ENCODE data around the gene VPS13D. TPM values are rescaled to one million over a fixed set of nuclear protein-coding genes. Genes with fewer than 3 reads are reported as not detected.

The VPS13D gene
- total and polyA plus RNA-seq, 9 donors: 19.8 to 59.3 (median 41.8) TPM

DNA sequence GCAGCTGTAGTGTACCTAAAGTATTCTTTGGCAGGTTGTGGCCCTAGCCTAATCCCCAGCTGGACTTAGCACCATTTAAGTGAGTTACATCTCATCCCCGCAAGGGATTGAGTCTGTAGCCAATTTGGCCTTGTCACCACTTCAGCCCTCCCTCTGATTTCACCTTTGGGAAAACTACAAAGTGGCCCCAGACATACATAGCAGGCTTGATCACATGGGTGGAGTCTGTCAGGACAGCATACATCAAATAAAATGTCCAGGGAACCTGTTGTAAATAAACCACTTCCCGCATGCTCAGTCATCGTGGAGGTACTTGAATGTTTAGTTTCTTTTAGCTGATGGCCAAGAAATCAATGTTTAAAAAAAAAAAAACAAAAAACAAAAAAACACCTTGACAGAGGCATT lies 245.7 kb downstream of the VPS13D start:
- Histone ChIP-seq H3K4me3 (no peak overlapping the region), H3K27ac (no peak overlapping the region), H3K4me1 (ENCODE audit: insufficient read depth) (peaks cover 21% of the 10 kb centered on the region), H3K36me3 (no peaks in the 10 kb centered on the region), H3K9me3 (no peaks in the 10 kb centered on the region), H3K27me3 (no peaks in the 10 kb centered on the region)
- intact Hi-C loops (cut with DNase I): loop anchor here in 3 of 4 donors (5.0 to 10.0 kb wide), 4 partner anchors 69 to 142 kb away; partner anchors contain the start of gene DHRS3 (in 2 of the 3)
- 72 to 85% (median 78%) methylated on average over 3 of the region's 3 CpGs for WGBS, 3 donors
- TF ChIP-seq EP300 (IDR thresholded peaks at IDR 0.05) (no peak), POLR2A (IDR thresholded peaks at IDR 0.05) (no peak)
- TF ChIP-seq, protein P1, sequence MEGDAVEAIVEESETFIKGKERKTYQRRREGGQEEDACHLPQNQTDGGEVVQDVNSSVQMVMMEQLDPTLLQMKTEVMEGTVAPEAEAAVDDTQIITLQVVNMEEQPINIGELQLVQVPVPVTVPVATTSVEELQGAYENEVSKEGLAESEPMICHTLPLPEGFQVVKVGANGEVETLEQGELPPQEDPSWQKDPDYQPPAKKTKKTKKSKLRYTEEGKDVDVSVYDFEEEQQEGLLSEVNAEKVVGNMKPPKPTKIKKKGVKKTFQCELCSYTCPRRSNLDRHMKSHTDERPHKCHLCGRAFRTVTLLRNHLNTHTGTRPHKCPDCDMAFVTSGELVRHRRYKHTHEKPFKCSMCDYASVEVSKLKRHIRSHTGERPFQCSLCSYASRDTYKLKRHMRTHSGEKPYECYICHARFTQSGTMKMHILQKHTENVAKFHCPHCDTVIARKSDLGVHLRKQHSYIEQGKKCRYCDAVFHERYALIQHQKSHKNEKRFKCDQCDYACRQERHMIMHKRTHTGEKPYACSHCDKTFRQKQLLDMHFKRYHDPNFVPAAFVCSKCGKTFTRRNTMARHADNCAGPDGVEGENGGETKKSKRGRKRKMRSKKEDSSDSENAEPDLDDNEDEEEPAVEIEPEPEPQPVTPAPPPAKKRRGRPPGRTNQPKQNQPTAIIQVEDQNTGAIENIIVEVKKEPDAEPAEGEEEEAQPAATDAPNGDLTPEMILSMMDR (IDR thresholded peaks at IDR 0.05): no peak
- DNase-seq: no peak

DNA sequence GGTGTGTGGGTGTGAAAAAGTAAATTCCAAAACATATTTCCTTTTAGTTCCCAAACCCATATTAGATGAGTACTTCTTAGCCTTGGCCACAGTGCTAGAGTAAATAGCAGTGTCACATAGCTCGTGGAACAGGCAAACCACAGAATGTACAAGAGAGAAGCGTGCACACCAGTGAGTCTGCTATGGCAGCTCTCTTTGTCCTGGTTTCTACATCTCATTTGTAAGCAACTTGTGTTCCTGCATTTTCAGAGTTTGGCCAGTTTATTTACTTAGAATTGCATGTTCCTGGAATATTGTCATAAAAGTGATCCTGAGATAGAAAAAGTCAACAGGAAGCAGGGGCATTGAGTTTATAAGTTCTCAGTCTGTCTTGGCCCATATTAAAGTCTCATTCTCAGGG lies 246.1 kb downstream of the VPS13D start:
- no peaks in the 10 kb centered on the region for H3K27me3 ChIP-seq
- 72 to 75% (median 73%) methylated on average over 2 of the region's 2 CpGs for WGBS, 3 donors
- no peak overlapping the region for H3K4me3 ChIP-seq
- H3K27ac ChIP-seq: no peak overlapping the region
- DNase-seq: no peak
- intact Hi-C loops (cut with DNase I): loop anchor here in 3 of 4 donors (5.0 to 10.0 kb wide), 4 partner anchors 69 to 141 kb away; partner anchors contain the start of gene DHRS3 (in 2 of the 3)
- H3K9me3 ChIP-seq: no peaks in the 10 kb centered on the region
- TF ChIP-seq, protein P1 (IDR thresholded peaks at IDR 0.05): no peak
- TF ChIP-seq EP300 (IDR thresholded peaks at IDR 0.05): no peak
- TF ChIP-seq POLR2A (IDR thresholded peaks at IDR 0.05): no peak
- H3K4me1 ChIP-seq (ENCODE audit: insufficient read depth): peaks cover 21% of the 10 kb centered on the region
- no peaks in the 10 kb centered on the region for H3K36me3 ChIP-seq

DNA sequence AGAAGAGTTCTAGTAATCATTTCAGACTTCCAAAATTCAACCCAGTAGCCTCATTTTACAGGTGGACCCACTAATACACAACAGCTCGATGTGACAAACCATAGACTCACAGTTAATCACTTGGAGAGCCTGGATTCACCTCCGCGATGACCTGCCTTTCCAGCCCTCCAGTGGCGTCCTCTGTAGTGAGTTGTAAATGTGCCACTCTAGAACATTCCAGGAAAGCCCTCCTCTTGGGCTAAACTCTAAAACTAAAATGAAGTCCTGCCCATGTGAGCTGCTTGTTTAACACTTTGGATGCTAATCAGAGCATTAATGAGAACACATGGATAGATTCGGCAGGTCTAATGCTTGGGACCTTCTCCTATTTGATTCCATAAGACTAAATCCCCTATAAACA lies 247.5 kb downstream of the VPS13D start:
- WGBS, 3 donors: 93 to 95% (median 94%) methylated on average over 5 of the region's 5 CpGs
- H3K27me3 ChIP-seq: no peaks in the 10 kb centered on the region
- no peak for DNase-seq
- intact Hi-C loops (cut with DNase I): loop anchor here in 3 of 4 donors (5.0 to 10.0 kb wide), 4 partner anchors 67 to 140 kb away; partner anchors contain the start of gene DHRS3 (in 2 of the 3)
- H3K4me3 ChIP-seq: no peak overlapping the region
- no peaks in the 10 kb centered on the region for H3K36me3 ChIP-seq
- no peaks in the 10 kb centered on the region for H3K9me3 ChIP-seq
- H3K4me1 ChIP-seq (ENCODE audit: insufficient read depth): peaks cover 21% of the 10 kb centered on the region
- peak overlapping the region in 1 of 2 donors; percentile 83 for H3K27ac ChIP-seq
- TF ChIP-seq, protein P1 (IDR thresholded peaks at IDR 0.05): no peak
- TF ChIP-seq EP300 (IDR thresholded peaks at IDR 0.05) (no peak), POLR2A (IDR thresholded peaks at IDR 0.05) (no peak)

DNA sequence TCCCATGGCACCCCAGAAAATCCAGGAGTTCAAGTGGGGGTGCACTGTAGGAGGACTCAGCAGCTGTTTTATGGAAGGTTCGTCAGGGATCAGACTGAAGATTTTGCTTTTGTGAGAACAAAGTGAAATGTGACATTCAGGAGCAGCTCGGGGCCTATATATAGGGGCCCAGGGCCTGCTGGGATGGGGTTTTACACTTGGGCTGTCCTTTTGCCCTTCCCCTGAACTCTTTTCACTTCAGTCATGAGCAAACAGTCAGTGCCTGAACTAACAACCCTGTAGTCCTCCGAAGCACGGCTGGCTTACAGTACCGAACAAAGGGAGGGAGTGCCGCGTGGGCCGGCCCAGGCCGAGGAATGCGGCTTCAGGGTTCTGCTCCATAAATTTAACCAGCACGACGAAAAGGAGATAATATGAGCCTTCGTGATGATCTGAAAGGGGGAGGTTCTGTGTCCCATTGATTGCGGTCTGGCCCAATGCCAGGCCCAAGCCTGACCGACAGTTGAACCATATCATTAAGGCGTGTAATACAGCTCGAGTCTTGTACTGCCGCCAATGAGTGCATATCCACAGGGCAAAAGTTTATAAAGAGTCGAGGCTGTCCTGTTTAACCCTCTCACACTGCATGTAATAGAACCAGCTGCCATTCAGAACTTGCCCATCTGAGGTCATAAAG lies 248.2 kb downstream of the VPS13D start:
- Histone ChIP-seq H3K9me3 (no peaks in the 10 kb centered on the region), H3K27ac (peak overlapping the region in 1 of 2 donors; percentile 83), H3K36me3 (no peaks in the 10 kb centered on the region), H3K4me1 (ENCODE audit: insufficient read depth) (peaks cover 21% of the 10 kb centered on the region), H3K4me3 (no peak overlapping the region), H3K27me3 (no peaks in the 10 kb centered on the region)
- intact Hi-C loops (cut with DNase I): loop anchor here in 3 of 4 donors (5.0 to 10.0 kb wide), 4 partner anchors 67 to 139 kb away; partner anchors contain the start of gene DHRS3 (in 2 of the 3)
- peak; percentile 80 to 95 (median 93) for DNase-seq
- TF ChIP-seq, protein P1 (IDR thresholded peaks at IDR 0.05): no peak
- no peak for TF ChIP-seq POLR2A (IDR thresholded peaks at IDR 0.05)
- no peak for TF ChIP-seq EP300 (IDR thresholded peaks at IDR 0.05)
- WGBS, 3 donors: 3 to 5% (median 4%) methylated on average over 19 of the region's 19 CpGs

Measured in ovary (tissue), 9 donors.